Neural cell (in vitro differentiated cells): Measurements from ENCODE around the gene HELZ. TPM values are rescaled to one million over a fixed set of nuclear protein-coding genes. Genes with fewer than 3 reads are reported as not detected.

ENCODE experiments used
- H2AFZ ChIP-seq: fragments of 200-600, 300-800 bp; sonication (generic), shearing (Covaris generic); 2 replicates; pipeline ENCODE4 v1.6.0; 2014; ENCODE audit warnings: low read depth, mild to moderate bottlenecking, antibody characterized with exemption, low read length, moderate library complexity
- H3F3A ChIP-seq: fragments of 200-600 bp; shearing (Covaris generic); 2 replicates; pipeline ENCODE4 v1.6.1; 2016; ENCODE audit warnings: mild to moderate bottlenecking, moderate library complexity, mixed read lengths, antibody characterized with exemption, low read length; ENCODE audit not compliant: insufficient read depth, poor library complexity, severe bottlenecking
- H3K27ac ChIP-seq: fragments of 200-600, 300-800 bp; sonication (generic), shearing (Covaris generic); 2 replicates; pipeline ENCODE4 v1.5.1; 2014; ENCODE audit warnings: mild to moderate bottlenecking, low read length, moderate library complexity
- H3K27me3 ChIP-seq: fragments of 300-800, 200-600 bp; sonication (generic), shearing (Covaris generic); 2 replicates; pipeline ENCODE4 v1.6.0; 2014; ENCODE audit warnings: mild to moderate bottlenecking, low read depth, low read length, moderate library complexity; ENCODE audit not compliant: insufficient read depth
- H3K36me3 ChIP-seq: fragments of 300-800, 200-600 bp; sonication (generic), shearing (Covaris generic); 2 replicates; pipeline ENCODE4 v1.5.1; 2014; ENCODE audit warnings: mild to moderate bottlenecking, antibody characterized with exemption, low read length, moderate library complexity; ENCODE audit not compliant: insufficient read depth
- H3K4me2 ChIP-seq: fragments of 300-800, 200-600 bp; sonication (generic), shearing (Covaris generic); 2 replicates; pipeline ENCODE4 v1.6.0; 2014; ENCODE audit warnings: mild to moderate bottlenecking, low read length
- H3K4me3 ChIP-seq: fragments of 300-800, 200-600 bp; sonication (generic), shearing (Covaris generic); 2 replicates; pipeline ENCODE4 v1.5.1; 2014; ENCODE audit warnings: mild to moderate bottlenecking, low read length, moderate library complexity
- H3K79me2 ChIP-seq: fragments of 200-600 bp; shearing (Covaris generic); replicated peaks from 2 replicates; pipeline ENCODE4 v1.6.0; 2014; ENCODE audit warnings: mild to moderate bottlenecking, low read length, moderate library complexity; ENCODE audit not compliant: insufficient read depth
- H3K9ac ChIP-seq: fragments of 300-800, 200-600 bp; sonication (generic), shearing (Covaris generic); 2 replicates; pipeline ENCODE4 v1.6.1; 2016; ENCODE audit warnings: mild to moderate bottlenecking, low read length, mixed read lengths
- H3K9me2 ChIP-seq: fragments of 200-600 bp; shearing (Covaris generic); 2 replicates; pipeline ENCODE4 v1.6.1; 2016; ENCODE audit warnings: mild to moderate bottlenecking, low read length, mixed read lengths; ENCODE audit not compliant: insufficient read depth
- H3K9me3 ChIP-seq: fragments of 200-600, 300-800 bp; sonication (generic), shearing (Covaris generic); 2 replicates; pipeline ENCODE4 v1.6.1; 2016; ENCODE audit warnings: mild to moderate bottlenecking, mixed run types, low read length, moderate library complexity, mixed read lengths
- H4K20me1 ChIP-seq: fragments of 200-600 bp; shearing (Covaris generic); 2 replicates; pipeline ENCODE4 v1.6.1; 2016; ENCODE audit warnings: mild to moderate bottlenecking, mixed run types; ENCODE audit not compliant: insufficient read depth
- EP300 ChIP-seq: fragments of 450-650 bp; conservative IDR thresholded peaks from 2 replicates; pipeline ENCODE4 v1.6.1; 2014; ENCODE audit warnings: antibody characterized with exemption, mild to moderate bottlenecking, moderate library complexity; ENCODE audit not compliant: poor library complexity, severe bottlenecking
- EZH2 ChIP-seq: fragments of 200-600, 300-800 bp; shearing (Covaris generic), sonication (generic); IDR thresholded peaks from 2 replicates; pipeline ENCODE4 v1.6.1; 2014; ENCODE audit warnings: antibody characterized with exemption, low read length, borderline replicate concordance, mild to moderate bottlenecking; ENCODE audit not compliant: insufficient read depth, poor library complexity, severe bottlenecking
- MXI1 ChIP-seq: fragments of 450-650 bp; conservative IDR thresholded peaks from 2 replicates; pipeline ENCODE4 v1.6.1; 2014; ENCODE audit warnings: antibody characterized with exemption, mild to moderate bottlenecking; ENCODE audit not compliant: poor library complexity, severe bottlenecking
- POLR2AphosphoS5 ChIP-seq: IDR thresholded peaks from 2 replicates; pipeline ENCODE4 v1.6.1; 2012
- RAD21 ChIP-seq: fragments of 450-650 bp; conservative IDR thresholded peaks from 2 replicates; pipeline ENCODE4 v1.6.1; 2014; ENCODE audit warnings: antibody characterized with exemption, mild to moderate bottlenecking, moderate library complexity
- REST ChIP-seq: IDR thresholded peaks from 2 replicates; pipeline ENCODE4 v1.6.1; 2012; ENCODE audit warnings: borderline replicate concordance
- SMC3 ChIP-seq: fragments of 450-650 bp; conservative IDR thresholded peaks from 2 replicates; pipeline ENCODE4 v1.6.1; 2014; ENCODE audit warnings: antibody characterized with exemption, mild to moderate bottlenecking, moderate library complexity; ENCODE audit not compliant: poor library complexity
- TAF1 ChIP-seq: IDR thresholded peaks from 2 replicates; pipeline ENCODE4 v1.6.1; 2012; ENCODE audit warnings: low read depth
- polyA plus RNA-seq: library from polyadenylated mRNA; depleted of rRNA; stranded (reverse); fragments of >200 nt; gene quantifications from 2 replicates; pipeline ENCODE4 v1.2.3, GENCODE V29; 2014
- TF ChIP-seq, protein P1 (sequence below): fragments of 450-650 bp; IDR thresholded peaks from 2 replicates; pipeline ENCODE4 v1.5.1; 2014; ENCODE audit warnings: antibody characterized with exemption, mild to moderate bottlenecking, moderate library complexity; ENCODE audit not compliant: poor library complexity, severe bottlenecking

Gene HELZ
- polyA plus RNA-seq, 1 donor from 2014 or later = 11.7 TPM

GRCh38 chr17:67194134-67194533 is 50.9 kb downstream of the HELZ start:
- no peak overlapping the region for H3K4me2 ChIP-seq
- TF ChIP-seq SMC3 (no peak), EZH2 (no peak), MXI1 (no peak), REST (no peak), RAD21 (no peak), TAF1 (no peak), POLR2AphosphoS5 (no peak), EP300 (no peak)
- TF ChIP-seq, protein P1, sequence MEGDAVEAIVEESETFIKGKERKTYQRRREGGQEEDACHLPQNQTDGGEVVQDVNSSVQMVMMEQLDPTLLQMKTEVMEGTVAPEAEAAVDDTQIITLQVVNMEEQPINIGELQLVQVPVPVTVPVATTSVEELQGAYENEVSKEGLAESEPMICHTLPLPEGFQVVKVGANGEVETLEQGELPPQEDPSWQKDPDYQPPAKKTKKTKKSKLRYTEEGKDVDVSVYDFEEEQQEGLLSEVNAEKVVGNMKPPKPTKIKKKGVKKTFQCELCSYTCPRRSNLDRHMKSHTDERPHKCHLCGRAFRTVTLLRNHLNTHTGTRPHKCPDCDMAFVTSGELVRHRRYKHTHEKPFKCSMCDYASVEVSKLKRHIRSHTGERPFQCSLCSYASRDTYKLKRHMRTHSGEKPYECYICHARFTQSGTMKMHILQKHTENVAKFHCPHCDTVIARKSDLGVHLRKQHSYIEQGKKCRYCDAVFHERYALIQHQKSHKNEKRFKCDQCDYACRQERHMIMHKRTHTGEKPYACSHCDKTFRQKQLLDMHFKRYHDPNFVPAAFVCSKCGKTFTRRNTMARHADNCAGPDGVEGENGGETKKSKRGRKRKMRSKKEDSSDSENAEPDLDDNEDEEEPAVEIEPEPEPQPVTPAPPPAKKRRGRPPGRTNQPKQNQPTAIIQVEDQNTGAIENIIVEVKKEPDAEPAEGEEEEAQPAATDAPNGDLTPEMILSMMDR = no peak
- no peak overlapping the region for H3K9ac ChIP-seq

DNA sequence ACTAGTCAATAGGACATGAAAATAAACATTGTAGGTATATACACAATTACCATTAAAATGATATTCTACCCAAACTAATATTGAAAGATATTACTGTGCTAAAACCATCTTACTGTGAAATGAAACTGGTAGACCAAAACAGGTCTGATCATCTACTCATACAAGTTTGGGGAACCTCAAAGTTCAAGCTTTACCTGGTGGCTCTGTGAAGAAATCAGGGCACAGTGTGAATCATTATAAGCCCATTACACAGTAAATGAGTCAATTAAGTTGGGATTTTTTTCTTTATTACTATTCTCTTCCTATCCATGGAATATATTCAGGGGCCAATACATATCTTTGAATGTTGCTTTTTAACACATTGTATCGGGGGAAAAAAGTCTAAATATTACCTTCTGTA is 57.1 kb downstream of the HELZ start:
- no peaks in the 10 kb centered on the region for H4K20me1 ChIP-seq
- no peaks in the 10 kb centered on the region for H3K27me3 ChIP-seq
- no peaks in the 10 kb centered on the region for H3F3A ChIP-seq
- no peak overlapping the region for H3K9ac ChIP-seq
- H3K9me2 ChIP-seq = no peaks in the 10 kb centered on the region
- H3K4me2 ChIP-seq = no peak overlapping the region
- H3K79me2 ChIP-seq = no peaks in the 10 kb centered on the region
- no peak overlapping the region for H3K27ac ChIP-seq
- H3K36me3 ChIP-seq = peaks cover 7% of the 10 kb centered on the region
- TF ChIP-seq, protein P1 = no peak
- TF ChIP-seq RAD21 (no peak), TAF1 (no peak), MXI1 (no peak), REST (no peak), EP300 (no peak), SMC3 (no peak)
- no peak overlapping the region for H2AFZ ChIP-seq
- H3K9me3 ChIP-seq = no peaks in the 10 kb centered on the region
- no peak overlapping the region for H3K4me3 ChIP-seq

More at GRCh38 chr17:67194134-67194533, 50.9 kb downstream of the HELZ start:
- Histone ChIP-seq H3K9me2 (no peaks in the 10 kb centered on the region), H3K27me3 (no peaks in the 10 kb centered on the region), H3F3A (no peaks in the 10 kb centered on the region), H2AFZ (no peak overlapping the region), H3K4me3 (no peak overlapping the region), H3K9me3 (no peaks in the 10 kb centered on the region), H4K20me1 (no peaks in the 10 kb centered on the region), H3K27ac (no peak overlapping the region), H3K36me3 (no peaks in the 10 kb centered on the region), H3K79me2 (no peaks in the 10 kb centered on the region)
